Measurements from ENCODE around the gene TEDC2.
A peak's percentile ranks its signal among the peaks of the same experiment; 100 is the strongest.

The TEDC2 gene

DNA sequence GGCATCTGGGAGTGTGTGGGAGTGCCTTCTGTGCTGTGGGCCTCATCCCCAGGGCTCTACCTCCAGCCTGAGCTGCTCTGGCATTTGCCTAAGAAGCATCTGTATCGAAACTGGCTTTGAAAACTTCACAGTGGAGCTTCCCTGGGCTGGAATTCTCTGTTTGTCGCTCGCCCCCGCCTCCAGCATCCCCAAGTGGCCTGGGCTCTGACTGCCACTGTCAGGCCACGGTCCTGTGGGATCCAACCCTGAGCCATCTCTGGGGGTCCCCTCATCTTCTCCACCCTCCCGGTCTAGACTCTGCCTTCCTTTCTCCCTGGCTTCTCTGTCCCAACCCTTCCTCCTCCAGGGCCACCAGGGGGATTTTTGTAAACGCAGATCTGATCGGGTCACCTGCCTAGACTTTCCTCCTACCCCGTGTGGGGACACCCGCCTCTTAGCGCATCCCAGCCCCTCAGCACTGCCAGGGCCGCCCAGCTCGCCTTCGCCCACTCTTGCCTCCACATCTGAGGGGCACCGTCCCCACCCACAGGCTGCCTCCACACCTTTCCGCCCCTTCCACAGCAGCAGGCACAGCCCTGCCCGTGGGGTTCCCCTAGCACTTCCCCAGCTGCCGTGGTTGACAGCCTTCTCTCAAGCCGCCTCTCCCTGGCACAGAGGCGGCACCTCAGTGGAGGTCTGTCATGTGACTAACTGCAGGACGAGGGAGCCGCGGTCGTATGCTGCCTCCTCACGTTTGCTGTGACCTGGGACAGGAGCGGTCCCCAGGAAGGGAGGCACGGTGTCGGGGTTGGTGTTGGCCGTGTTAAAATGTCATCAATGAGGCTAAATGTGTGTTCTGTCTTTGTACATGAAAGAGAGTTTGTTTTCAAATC is 27.0 kb downstream of the TEDC2 start:
- no peak for TF ChIP-seq GATA3 (IDR thresholded peaks at IDR 0.05; ENCODE audit: low read depth, low read length)
- TF ChIP-seq GATA2 (IDR thresholded peaks at IDR 0.05; ENCODE audit: low read depth, low read length): no peak

DNA sequence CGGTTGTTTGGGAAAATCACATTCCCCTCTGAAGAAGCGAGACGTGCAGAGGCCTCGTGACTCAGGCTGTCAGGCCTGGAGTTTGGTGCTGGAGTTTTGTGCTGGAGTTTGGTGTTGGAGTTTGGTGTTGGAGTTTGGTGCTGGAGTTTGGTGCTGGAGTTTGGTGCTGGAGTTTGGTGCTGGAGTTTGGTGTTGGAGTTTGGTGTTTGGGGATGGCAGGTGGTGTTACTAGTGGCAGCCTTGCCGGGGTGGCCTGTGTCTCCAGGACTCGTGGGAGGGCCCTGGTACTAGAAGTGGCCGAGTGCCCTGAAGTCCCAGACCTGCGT is 27.6 kb downstream of the TEDC2 start:
- TF ChIP-seq GATA2 (IDR thresholded peaks at IDR 0.05; ENCODE audit: low read depth, low read length) (no peak), GATA3 (IDR thresholded peaks at IDR 0.05; ENCODE audit: low read depth, low read length) (no peak)

DNA sequence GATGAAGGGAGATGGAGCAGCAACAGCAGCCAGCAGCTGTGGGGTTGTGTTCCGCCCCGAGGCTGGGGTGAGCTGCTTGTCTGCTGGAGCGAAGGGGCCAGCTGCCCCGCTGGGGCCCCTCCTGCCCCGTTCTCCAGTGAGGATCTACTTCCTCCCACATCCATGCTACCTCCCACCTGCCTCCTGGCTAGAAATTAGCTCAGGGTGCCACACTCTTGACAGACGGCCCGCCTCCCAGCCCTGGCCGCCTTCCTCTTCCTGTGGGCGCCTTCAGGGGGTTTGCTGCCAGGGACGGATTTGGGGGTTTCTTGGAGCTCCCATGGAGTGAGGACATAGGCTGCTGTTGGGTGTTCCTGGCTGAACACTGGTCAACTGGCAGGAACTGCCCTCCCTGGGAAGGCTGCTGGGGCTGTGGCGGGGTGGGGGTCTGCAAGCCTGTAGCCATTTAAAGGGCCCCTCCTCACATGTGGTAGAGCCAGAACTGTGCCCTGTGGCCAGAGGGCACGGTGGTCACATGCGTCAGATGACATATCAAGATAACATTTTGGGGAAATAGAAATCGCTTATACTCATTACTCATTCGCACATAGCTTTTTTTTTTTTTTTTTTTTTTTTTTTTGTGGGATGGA is 28.1 kb downstream of the TEDC2 start:
- TF ChIP-seq GATA2 (IDR thresholded peaks at IDR 0.05; ENCODE audit: low read depth, low read length) (peak; percentile 49), GATA3 (IDR thresholded peaks at IDR 0.05; ENCODE audit: low read depth, low read length) (no peak)

GRCh38 chr16:2489581-2489980 is 29.7 kb downstream of the TEDC2 start:
- TF ChIP-seq GATA3 (IDR thresholded peaks at IDR 0.05; ENCODE audit: low read depth, low read length) (no peak), GATA2 (IDR thresholded peaks at IDR 0.05; ENCODE audit: low read depth, low read length) (no peak)

GRCh38 chr16:2490190-2491105 is 30.5 kb downstream of the TEDC2 start:
- TF ChIP-seq GATA3 (IDR thresholded peaks at IDR 0.05; ENCODE audit: low read depth, low read length): no peak
- no peak for TF ChIP-seq GATA2 (IDR thresholded peaks at IDR 0.05; ENCODE audit: low read depth, low read length)

GRCh38 chr16:2492292-2492691 is 32.4 kb downstream of the TEDC2 start:
- TF ChIP-seq GATA3 (IDR thresholded peaks at IDR 0.05; ENCODE audit: low read depth, low read length) (no peak), GATA2 (IDR thresholded peaks at IDR 0.05; ENCODE audit: low read depth, low read length) (no peak)

DNA sequence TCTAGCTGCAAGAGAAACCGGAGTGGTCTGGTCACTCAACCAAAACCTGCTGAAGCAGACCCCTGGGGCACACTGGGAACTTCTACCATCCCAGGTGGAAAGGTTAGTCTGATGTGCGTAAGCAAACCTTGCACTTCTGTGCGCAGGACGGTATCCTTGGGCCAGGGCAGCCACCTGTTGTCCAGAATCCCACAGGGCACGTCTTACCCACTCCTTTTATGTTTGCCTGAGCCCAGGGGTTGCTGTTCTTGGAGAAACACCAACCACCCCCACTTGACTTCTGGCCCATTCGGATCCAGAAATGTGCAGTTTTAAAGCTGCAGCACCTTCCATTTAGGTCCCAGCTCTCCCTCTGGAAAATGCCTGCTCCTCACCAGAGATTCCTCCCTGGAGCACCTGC is 33.7 kb downstream of the TEDC2 start:
- no peak for TF ChIP-seq GATA2 (IDR thresholded peaks at IDR 0.05; ENCODE audit: low read depth, low read length)
- TF ChIP-seq GATA3 (IDR thresholded peaks at IDR 0.05; ENCODE audit: low read depth, low read length): no peak

- TF ChIP-seq GATA3 (IDR thresholded peaks at IDR 0.05; ENCODE audit: low read depth, low read length) (no peak), GATA2 (IDR thresholded peaks at IDR 0.05; ENCODE audit: low read depth, low read length) (no peak)
Measured at GRCh38 chr16:2494616-2495015, 34.7 kb downstream of the TEDC2 start.

- no peak for TF ChIP-seq GATA3 (IDR thresholded peaks at IDR 0.05; ENCODE audit: low read depth, low read length)
Measured at GRCh38 chr16:2495041-2495440, 35.1 kb downstream of the TEDC2 start.

- TF ChIP-seq GATA2 (IDR thresholded peaks at IDR 0.05; ENCODE audit: low read depth, low read length) (no peak), GATA3 (IDR thresholded peaks at IDR 0.05; ENCODE audit: low read depth, low read length) (no peak)
Measured at GRCh38 chr16:2496223-2497115, 36.6 kb downstream of the TEDC2 start.

GRCh38 chr16:2497116-2497630 is 37.3 kb downstream of the TEDC2 start:
- TF ChIP-seq GATA3 (IDR thresholded peaks at IDR 0.05; ENCODE audit: low read depth, low read length) (no peak), GATA2 (IDR thresholded peaks at IDR 0.05; ENCODE audit: low read depth, low read length) (no peak)

DNA sequence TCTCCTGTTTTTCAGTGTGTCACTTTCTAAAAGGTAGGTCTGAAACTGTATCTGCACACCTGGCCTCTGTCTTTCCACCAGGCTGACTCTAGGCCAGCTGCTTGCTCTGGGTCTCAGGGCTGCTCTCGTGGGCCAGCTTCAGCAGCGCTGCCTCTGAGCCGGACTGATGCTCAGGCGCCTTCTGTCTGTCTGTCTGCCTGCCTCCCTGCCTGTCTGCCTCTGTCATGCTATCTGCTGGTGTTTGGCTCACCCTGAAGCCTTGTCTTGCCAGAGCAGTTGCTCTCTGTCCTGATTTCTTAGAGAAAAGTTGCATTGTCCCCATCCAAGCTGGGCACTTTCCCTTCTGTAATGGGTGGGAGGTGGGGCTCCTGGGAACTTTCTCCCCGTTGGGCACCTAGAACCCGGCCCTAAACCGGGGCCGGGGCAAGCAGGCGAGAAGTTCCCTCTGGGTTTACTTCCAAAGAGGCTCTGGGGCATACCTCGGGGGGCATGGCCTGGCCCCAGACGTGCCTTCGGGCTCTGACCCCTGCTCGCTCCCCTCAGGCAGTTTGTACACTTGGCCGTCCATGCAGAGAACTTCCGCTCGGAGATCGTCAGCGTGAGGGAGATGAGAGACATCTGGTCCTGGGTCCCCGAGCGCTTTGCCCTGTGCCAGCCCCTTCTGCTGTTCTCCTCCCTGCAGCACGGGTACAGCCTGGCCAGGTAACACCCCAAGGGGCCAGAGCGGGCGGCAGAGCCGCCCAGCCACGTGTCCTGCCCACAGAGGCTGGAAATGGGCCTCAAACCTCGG is 38.0 kb downstream of the TEDC2 start:
- TF ChIP-seq GATA2 (IDR thresholded peaks at IDR 0.05; ENCODE audit: low read depth, low read length) (no peak), GATA3 (IDR thresholded peaks at IDR 0.05; ENCODE audit: low read depth, low read length) (no peak)

All from SH-SY5Y (cell line).